GM23338 (cell line): ENCODE data around the gene ICOS. TPM values are rescaled to one million over a fixed set of nuclear protein-coding genes. Genes with fewer than 3 reads are reported as not detected.

Experiments used
- ATAC-seq: fragments of 200-7000 bp; cut with Tn5 transposase; 3 replicates; pipeline ENCODE4 v1.9.1; 2020
- DNase-seq: peaks from one replicate; pipeline ENCODE4 v3.0.0-alpha.2; 2015; ENCODE audit warnings: low spot score
- H2AFZ ChIP-seq: fragments of 200-600 bp; sonication (generic); 2 replicates; pipeline ENCODE4 v1.8.0; 2016; ENCODE audit warnings: antibody characterized with exemption, mild to moderate bottlenecking, moderate library complexity
- H3F3A ChIP-seq: fragments of 200-600 bp; sonication (generic); replicated peaks from 2 replicates; pipeline ENCODE4 v1.8.0; 2017; ENCODE audit warnings: antibody characterized with exemption, mixed run types, low read depth
- H3K27ac ChIP-seq: fragments of 200-600 bp; sonication (generic); 2 replicates; pipeline ENCODE4 v1.6.1; 2016; ENCODE audit warnings: low read depth
- H3K27me3 ChIP-seq: fragments of 200-600 bp; sonication (generic); 2 replicates; pipeline ENCODE4 v1.8.0; 2016; ENCODE audit warnings: mild to moderate bottlenecking, mixed run types, moderate library complexity; ENCODE audit not compliant: insufficient read depth
- H3K36me3 ChIP-seq: fragments of 200-600 bp; sonication (generic); 2 replicates; pipeline ENCODE4 v1.8.0; 2016; ENCODE audit warnings: mild to moderate bottlenecking; ENCODE audit not compliant: insufficient read depth
- H3K4me1 ChIP-seq: fragments of 200-600 bp; sonication (generic); 2 replicates; pipeline ENCODE4 v1.8.0; 2016; ENCODE audit warnings: mild to moderate bottlenecking, moderate library complexity; ENCODE audit not compliant: insufficient read depth
- H3K4me2 ChIP-seq: fragments of 200-600 bp; sonication (generic); 2 replicates; pipeline ENCODE4 v1.7.1; 2017; ENCODE audit warnings: mixed run types
- H3K4me3 ChIP-seq: fragments of 200-600 bp; sonication (generic); 2 replicates; pipeline ENCODE4 v1.6.1; 2016; ENCODE audit warnings: mixed run types
- H3K79me2 ChIP-seq: fragments of 200-600 bp; sonication (generic); replicated peaks from 2 replicates; pipeline ENCODE4 v1.8.0; 2017; ENCODE audit warnings: mild to moderate bottlenecking; ENCODE audit not compliant: insufficient read depth
- H3K9me2 ChIP-seq: fragments of 200-600 bp; sonication (generic); 2 replicates; pipeline ENCODE4 v1.8.0; 2017; ENCODE audit not compliant: insufficient read depth
- H4K20me1 ChIP-seq: fragments of 200-600 bp; sonication (generic); replicated peaks from 2 replicates; pipeline ENCODE4 v1.8.0; 2017; ENCODE audit warnings: mild to moderate bottlenecking; ENCODE audit not compliant: insufficient read depth
- H3K27ac Mint-ChIP-seq: 2 replicates; pipeline ENCODE4 v1.8.0; 2020; ENCODE audit warnings: inconsistent platforms, mild to moderate bottlenecking, moderate library complexity, mixed read lengths
- H3K27me3 Mint-ChIP-seq: 3 replicates; pipeline ENCODE4 v1.8.0; 2022; ENCODE audit warnings: low read depth, mild to moderate bottlenecking, moderate library complexity, mixed read lengths, inconsistent platforms; ENCODE audit not compliant: insufficient read depth, poor library complexity
- H3K36me3 Mint-ChIP-seq: 3 replicates; pipeline ENCODE4 v1.8.0; 2021; ENCODE audit warnings: low read depth, mild to moderate bottlenecking, inconsistent platforms, moderate library complexity, mixed read lengths
- H3K4me1 Mint-ChIP-seq: 3 replicates; pipeline ENCODE4 v1.8.0; 2020; ENCODE audit warnings: mild to moderate bottlenecking, inconsistent platforms, mixed read lengths
- H3K4me3 Mint-ChIP-seq: 3 replicates; pipeline ENCODE4 v1.8.0; 2021; ENCODE audit warnings: moderate library complexity, mild to moderate bottlenecking, inconsistent platforms, mixed read lengths
- H3K9me3 Mint-ChIP-seq: 3 replicates; pipeline ENCODE4 v1.8.0; 2020; ENCODE audit warnings: moderate library complexity, mild to moderate bottlenecking, inconsistent platforms, mixed read lengths
- CTCF ChIP-seq, 2 experiments: fragments of 200-600 bp in 1 of 2; sonication (generic) in 1 of 2; conservative IDR thresholded peaks; 2 replicates each; pipeline versions ENCODE4 v1.5.1 to v1.6.1; 2016 to 2017; ENCODE audit warnings: antibody characterized with exemption in 2 of 2, low read depth in 2 of 2, mild to moderate bottlenecking in 2 of 2, moderate library complexity in 1 of 2
- ETS1 ChIP-seq: IDR thresholded peaks from 2 replicates; pipeline ENCODE4 v1.6.1; 2016; ENCODE audit warnings: antibody characterized with exemption
- EZH2 ChIP-seq: fragments of 200-600 bp; sonication (generic); IDR thresholded peaks from one replicate; pipeline ENCODE4 v1.8.0; 2017; ENCODE audit warnings: antibody characterized with exemption, mild to moderate bottlenecking, low read depth; ENCODE audit not compliant: unreplicated experiment
- JUNB ChIP-seq: IDR thresholded peaks from one replicate; pipeline ENCODE4 v1.6.1; 2016; ENCODE audit warnings: antibody characterized with exemption; ENCODE audit not compliant: unreplicated experiment
- NANOG ChIP-seq: IDR thresholded peaks from 2 replicates; pipeline ENCODE4 v1.6.1; 2016; ENCODE audit warnings: antibody characterized with exemption, borderline replicate concordance
- REST ChIP-seq: IDR thresholded peaks from one replicate; pipeline ENCODE4 v1.6.1; 2018; ENCODE audit warnings: antibody characterized with exemption; ENCODE audit not compliant: unreplicated experiment
- STAT1 ChIP-seq: IDR thresholded peaks from one replicate; pipeline ENCODE4 v1.6.1; 2016; ENCODE audit warnings: antibody characterized with exemption; ENCODE audit not compliant: unreplicated experiment
- ZNF114 ChIP-seq: fragments of 250-450 bp; sonication (Bioruptor Pico); IDR thresholded peaks from 2 replicates; pipeline ENCODE4 v1.5.0; 2020; ENCODE audit warnings: mild to moderate bottlenecking, moderate library complexity
- ZNF462 ChIP-seq: fragments of 250-450 bp; sonication (Bioruptor Pico); IDR thresholded peaks from 2 replicates; pipeline ENCODE4 v1.5.0; 2020; ENCODE audit warnings: mild to moderate bottlenecking, moderate library complexity
- polyA plus RNA-seq: library from polyadenylated mRNA; unstranded; fragments of >200 nt; fragmentation: Nextera tagmentation; extraction: Ambion mirVana; gene quantifications from 2 replicates; pipeline ENCODE4 v1.2.1, GENCODE V29; 2016
- total RNA-seq: library from RNA; depleted of rRNA; stranded (reverse); fragments of >200 nt; shearing (Covaris generic); gene quantifications from 2 replicates; pipeline ENCODE4 v1.2.3, GENCODE V29; 2014

ICOS gene
- total and polyA plus RNA-seq, 2 experiments from 2014 or later: not detected

- DNase-seq (no peak), ATAC-seq (no peak)
- Histone ChIP-seq H3K4me1 (no peaks in the 10 kb centered on the region), H3F3A (no peaks in the 10 kb centered on the region), H3K9me2 (no peaks in the 10 kb centered on the region), H3K36me3 (no peaks in the 10 kb centered on the region; the same call in 1 of the 2 replicates), H3K79me2 (no peaks in the 10 kb centered on the region), H3K4me3 (no peak overlapping the region), H3K4me2 (no peak overlapping the region), H2AFZ (no peak overlapping the region), H3K27ac (no peak overlapping the region), H3K27me3 (no peaks in the 10 kb centered on the region), H4K20me1 (no peaks in the 10 kb centered on the region)
- Mint-ChIP-seq H3K27ac (no peak overlapping the region), H3K4me1 (no peaks in the 10 kb centered on the region), H3K36me3 (peaks cover 8% of the 10 kb centered on the region; the same call in 2 of the 3 replicates), H3K27me3 (no peaks in the 10 kb centered on the region), H3K9me3 (peaks cover 11% of the 10 kb centered on the region), H3K4me3 (no peak overlapping the region)
- TF ChIP-seq CTCF (conservative IDR thresholded peaks at IDR 0.05; ENCODE audit: low read depth in 2 of 2) (no peak), STAT1 (no peak), JUNB (no peak), ZNF114 (CRISPR knock-in tag) (no peak), EZH2 (no peak), REST (no peak), NANOG (no peak), ZNF462 (no peak), ETS1 (no peak)
Observed at GRCh38 chr2:203904022-203904421, 32.5 kb upstream of the ICOS start.
